Prostate gland (tissue), 2 donors: ENCODE data around the gene TXNRD2.

Source experiments
- CTCF ChIP-seq, 4 experiments: fragments of 200-600 bp in 2 of 4; fragments of 450-650 bp in 2 of 4; sonication (generic) in 2 of 4; IDR thresholded peaks; 1 replicate in 3 of 4; 2 replicates in 1 of 4; pipeline ENCODE4 v1.5.1; 2016 to 2019; ENCODE audit warnings: antibody characterized with exemption in 4 of 4, mild to moderate bottlenecking in 2 of 4, moderate library complexity in 2 of 4
- POLR2A ChIP-seq: fragments of 450-650 bp; IDR thresholded peaks from one replicate; pipeline ENCODE4 v1.6.1; 2016; ENCODE audit warnings: antibody characterized with exemption, mild to moderate bottlenecking
- POLR2AphosphoS5 ChIP-seq: sonication (generic); formaldehyde crosslinking; IDR thresholded peaks from one replicate; pipeline ENCODE4 v1.6.1; 2017; ENCODE audit warnings: antibody characterized with exemption

- TF ChIP-seq POLR2A (no peak), CTCF (IDR thresholded peaks at IDR 0.05) (no peak), POLR2AphosphoS5 (no peak)
These were observed 13.4 kb downstream of the TXNRD2 start for GRCh38 chr22:19928207-19928606.
